Lung (tissue), 12 donors: ENCODE measurements around the gene KDM1B. TPM values are rescaled to one million over a fixed set of nuclear protein-coding genes. Genes with fewer than 3 reads are reported as not detected.

Source experiments
- ATAC-seq: fragments of 200-7000 bp; cut with Tn5 transposase; one replicate; pipeline ENCODE4 v1.9.1; 2020; ENCODE audit warnings: moderate number of reproducible peaks; ENCODE audit not compliant: insufficient read depth, low FRiP score
- DNase-seq, 3 donors: peaks; one replicate each; pipeline ENCODE4 v3.0.0-alpha.2; 2013 to 2017
- H3K27ac ChIP-seq, 2 donors: one replicate each; pipeline ENCODE4 v1.5.1; 2013; ENCODE audit warnings: mild to moderate bottlenecking in 2 of 2, moderate library complexity in 2 of 2, control low read depth in 1 of 2, inconsistent platforms in 1 of 2, low read depth in 1 of 2, low read length in 1 of 2
- H3K27me3 ChIP-seq, 3 donors: one replicate each; pipeline ENCODE4 v1.5.1; 2013; ENCODE audit warnings: low read length in 2 of 3; ENCODE audit not compliant: control insufficient read depth in 3 of 3, insufficient read depth in 3 of 3
- H3K36me3 ChIP-seq, 4 donors: one replicate each; pipeline ENCODE4 v1.5.1; 2013; ENCODE audit warnings: low read length in 4 of 4, mild to moderate bottlenecking in 1 of 4, moderate library complexity in 1 of 4; ENCODE audit not compliant: control insufficient read depth in 4 of 4, insufficient read depth in 4 of 4
- H3K4me1 ChIP-seq, 5 donors: one replicate each; pipeline ENCODE4 v1.5.1; 2013; ENCODE audit warnings: low read length in 5 of 5, mild to moderate bottlenecking in 2 of 5, moderate library complexity in 1 of 5; ENCODE audit not compliant: control insufficient read depth in 5 of 5, insufficient read depth in 5 of 5
- H3K4me3 ChIP-seq: one replicate; pipeline ENCODE4 v1.5.1; 2013; ENCODE audit warnings: mild to moderate bottlenecking, control low read depth, moderate library complexity
- H3K9ac ChIP-seq, 2 donors: one replicate each; pipeline ENCODE4 v1.5.1; 2013; ENCODE audit warnings: low read length in 2 of 2, control low read depth in 1 of 2; ENCODE audit not compliant: insufficient read depth in 1 of 2
- H3K9me3 ChIP-seq, 4 donors: one replicate each; pipeline ENCODE4 v1.5.1; 2013; ENCODE audit warnings: low read length in 3 of 4, mild to moderate bottlenecking in 1 of 4, moderate library complexity in 1 of 4; ENCODE audit not compliant: control insufficient read depth in 4 of 4, insufficient read depth in 3 of 4
- WGBS, 2 donors: extraction: QIAGEN DNeasy Blood & Tissue Kit; methylation state at CpG; one replicate each; pipeline ENCODE4 v1.1.7; 2013; 5-methylcytosine and 5-hydroxymethylcytosine counted together
- polyA plus RNA-seq, 2 donors: library from polyadenylated mRNA; stranded (reverse); fragments of 200-250 nt; gene quantifications; one replicate each; pipeline ENCODE4 v1.2.1, GENCODE V29; 2013
- total RNA-seq, 2 donors: library from RNA; depleted of rRNA in 1 of 2; stranded (reverse); fragments of >200 nt in 1 of 2; gene quantifications; one replicate each; pipeline ENCODE4 v1.2.1, GENCODE V29; 2014 to 2021
- TF ChIP-seq, protein P1 (sequence below): IDR thresholded peaks from 2 replicates; pipeline ENCODE4 v1.5.1; 2012; ENCODE audit warnings: mild to moderate bottlenecking; ENCODE audit errors: control extremely low read depth, extremely low read depth
- donor health status: control.
- donor health status: control.
- donor health status: Bipolar disorder and iron deficiency.
- donor health status: healthy.
- donor health status: DM: yes; HTN: yes; CAD: no.

Gene KDM1B
- total and polyA plus RNA-seq, 4 donors: 4.1 to 26.4 (median 19.6) TPM

DNA sequence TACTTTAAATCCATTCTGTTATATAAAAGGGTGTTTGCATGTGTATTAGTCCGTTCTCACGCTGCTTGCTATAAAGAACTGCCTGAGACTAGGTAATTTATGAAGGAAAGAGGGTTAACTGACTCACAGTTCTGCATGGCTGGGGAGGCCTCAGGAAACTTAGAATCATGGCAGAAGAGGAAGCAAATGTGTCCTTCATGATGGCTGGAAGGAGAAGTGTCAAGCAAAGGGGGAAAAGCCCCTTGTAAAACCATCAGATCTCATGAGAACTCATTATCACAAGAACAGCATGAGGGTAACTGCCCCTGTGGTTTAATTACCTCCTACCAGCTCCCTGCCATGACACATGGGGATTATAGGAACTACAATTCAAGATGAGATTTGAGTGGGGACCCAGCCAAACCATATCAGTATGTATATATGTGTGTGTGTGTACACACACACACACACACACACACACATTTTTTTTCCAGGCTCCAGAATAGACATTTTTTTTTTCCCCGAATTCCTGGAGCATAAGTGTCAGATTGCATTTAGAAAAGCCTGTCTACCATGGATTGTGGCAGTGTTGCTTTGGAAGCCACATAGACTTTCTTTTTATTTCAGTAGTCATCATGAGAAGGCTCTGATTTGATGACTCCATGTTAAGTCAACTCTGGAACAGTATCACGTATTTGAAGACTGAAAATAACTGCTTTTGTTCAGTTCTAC lies 31.5 kb downstream of the KDM1B start:
- no peak overlapping the region for H3K9ac ChIP-seq
- TF ChIP-seq, protein P1, sequence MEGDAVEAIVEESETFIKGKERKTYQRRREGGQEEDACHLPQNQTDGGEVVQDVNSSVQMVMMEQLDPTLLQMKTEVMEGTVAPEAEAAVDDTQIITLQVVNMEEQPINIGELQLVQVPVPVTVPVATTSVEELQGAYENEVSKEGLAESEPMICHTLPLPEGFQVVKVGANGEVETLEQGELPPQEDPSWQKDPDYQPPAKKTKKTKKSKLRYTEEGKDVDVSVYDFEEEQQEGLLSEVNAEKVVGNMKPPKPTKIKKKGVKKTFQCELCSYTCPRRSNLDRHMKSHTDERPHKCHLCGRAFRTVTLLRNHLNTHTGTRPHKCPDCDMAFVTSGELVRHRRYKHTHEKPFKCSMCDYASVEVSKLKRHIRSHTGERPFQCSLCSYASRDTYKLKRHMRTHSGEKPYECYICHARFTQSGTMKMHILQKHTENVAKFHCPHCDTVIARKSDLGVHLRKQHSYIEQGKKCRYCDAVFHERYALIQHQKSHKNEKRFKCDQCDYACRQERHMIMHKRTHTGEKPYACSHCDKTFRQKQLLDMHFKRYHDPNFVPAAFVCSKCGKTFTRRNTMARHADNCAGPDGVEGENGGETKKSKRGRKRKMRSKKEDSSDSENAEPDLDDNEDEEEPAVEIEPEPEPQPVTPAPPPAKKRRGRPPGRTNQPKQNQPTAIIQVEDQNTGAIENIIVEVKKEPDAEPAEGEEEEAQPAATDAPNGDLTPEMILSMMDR: no peak
- H3K36me3 ChIP-seq: peaks cover 3 to 7% (median 5%) of the 10 kb centered on the region in 4 donors
- H3K4me1 ChIP-seq: peaks cover 0 to 26% (median 6%) of the 10 kb centered on the region in 5 donors
- H3K4me3 ChIP-seq: no peak overlapping the region
- peak in 1 of 3 donors; percentile 25 for DNase-seq
- H3K27me3 ChIP-seq: no peaks in the 10 kb centered on the region
- no peak for ATAC-seq
- 65 to 80% methylated on average over 4 of the region's 4 CpGs for WGBS, 2 donors
- H3K27ac ChIP-seq: no peak overlapping the region
- H3K9me3 ChIP-seq: no peaks in the 10 kb centered on the region

DNA sequence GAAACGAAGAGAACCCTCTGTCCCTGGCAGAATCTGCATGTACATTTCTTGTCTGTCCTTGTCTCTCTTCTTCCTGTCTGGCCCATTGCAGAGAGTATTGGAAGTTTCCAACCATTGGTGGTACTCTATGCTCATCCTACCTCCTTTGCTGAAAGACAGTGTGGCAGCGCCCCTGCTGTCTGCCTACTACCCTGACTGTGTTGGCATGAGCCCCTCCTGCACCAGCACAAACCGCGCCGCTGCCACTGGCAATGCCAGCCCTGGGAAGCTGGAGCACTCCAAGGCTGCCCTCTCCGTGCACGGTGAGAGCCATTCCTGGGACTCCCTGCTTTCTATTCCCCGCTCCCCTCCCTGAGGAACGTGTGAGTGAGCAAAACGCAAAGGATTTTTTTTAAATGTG lies 32.5 kb downstream of the KDM1B start:
- Histone ChIP-seq H3K36me3 (peaks cover 3 to 12% (median 8%) of the 10 kb centered on the region in 4 donors), H3K9me3 (no peaks in the 10 kb centered on the region), H3K4me1 (peaks cover 0 to 26% (median 6%) of the 10 kb centered on the region in 5 donors), H3K9ac (no peak overlapping the region), H3K4me3 (no peak overlapping the region), H3K27ac (no peak overlapping the region), H3K27me3 (no peaks in the 10 kb centered on the region)
- TF ChIP-seq, protein P1: no peak
- ATAC-seq (no peak), DNase-seq (no peak)
- WGBS, 2 donors: 94 to 95% methylated on average over 10 of the region's 10 CpGs

DNA sequence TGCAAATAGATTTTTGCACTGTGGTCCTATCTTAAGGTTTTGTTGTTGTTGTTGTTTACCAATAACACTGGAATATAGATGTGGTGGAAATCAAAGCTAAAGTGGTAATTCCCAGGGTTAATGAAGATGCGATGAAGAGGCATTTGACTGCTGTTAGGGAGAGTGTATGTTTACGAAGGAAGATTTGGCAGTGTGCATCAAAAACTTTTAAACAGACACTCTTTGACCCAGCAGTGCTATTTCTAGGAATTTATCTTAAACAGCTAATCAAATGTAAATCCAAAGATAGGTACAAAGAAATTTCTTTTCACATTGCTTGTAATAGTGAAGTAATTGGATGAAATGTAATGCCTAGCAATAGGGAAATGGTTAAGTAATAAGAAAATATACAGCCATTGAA lies 34.0 kb downstream of the KDM1B start:
- TF ChIP-seq, protein P1: no peak
- WGBS, 2 donors: 91 to 95% methylated on average over 2 of the region's 2 CpGs
- no peaks in the 10 kb centered on the region for H3K9me3 ChIP-seq
- peaks cover 0 to 26% (median 2%) of the 10 kb centered on the region in 5 donors for H3K4me1 ChIP-seq
- no peak overlapping the region for H3K4me3 ChIP-seq
- peaks cover 3 to 15% (median 10%) of the 10 kb centered on the region in 4 donors for H3K36me3 ChIP-seq
- DNase-seq: peak in 2 of 3 donors; percentile 50
- H3K9ac ChIP-seq: no peak overlapping the region
- H3K27me3 ChIP-seq: no peaks in the 10 kb centered on the region
- ATAC-seq: no peak
- H3K27ac ChIP-seq: no peak overlapping the region
